Measurements from ENCODE around the gene LRRC37A2.
"Not testable (repeated sequence)": the region's sequence is repeated elsewhere in the genome, so short reads cannot be mapped to it uniquely, and the experiment has no call there.

LRRC37A2 gene

GRCh38 chr17:46512168-46512567, at the start of gene LRRC37A2:
TSS of gene LRRC37A2 (plus strand) at chr17:46512468. CDS start at chr17:46512713, 245 bp downstream.
- DNase-seq: not testable (repeated sequence)

DNA sequence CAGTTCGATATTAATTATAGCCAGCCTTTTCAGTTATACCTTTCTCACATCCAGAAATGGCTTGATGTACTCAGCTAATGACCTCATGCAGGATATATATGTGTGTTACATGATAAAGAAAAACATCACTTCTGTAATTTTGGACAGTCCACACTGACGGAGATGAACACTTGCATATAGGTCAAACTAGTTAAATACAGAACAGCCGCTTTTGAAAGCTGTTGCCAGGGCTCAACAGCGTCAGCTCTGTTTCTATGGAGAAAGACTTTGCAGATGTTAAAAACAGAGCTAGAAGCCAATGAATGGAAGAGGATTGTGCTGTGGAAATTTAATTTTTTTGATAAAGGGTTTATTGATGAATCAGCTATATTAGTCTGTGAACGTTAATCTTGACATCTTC, 44.6 kb upstream of the LRRC37A2 start:
- DNase-seq: not testable (repeated sequence)

- DNase-seq: not testable (repeated sequence)
These were observed 37.8 kb upstream of the LRRC37A2 start for GRCh38 chr17:46474489-46474888.

DNA sequence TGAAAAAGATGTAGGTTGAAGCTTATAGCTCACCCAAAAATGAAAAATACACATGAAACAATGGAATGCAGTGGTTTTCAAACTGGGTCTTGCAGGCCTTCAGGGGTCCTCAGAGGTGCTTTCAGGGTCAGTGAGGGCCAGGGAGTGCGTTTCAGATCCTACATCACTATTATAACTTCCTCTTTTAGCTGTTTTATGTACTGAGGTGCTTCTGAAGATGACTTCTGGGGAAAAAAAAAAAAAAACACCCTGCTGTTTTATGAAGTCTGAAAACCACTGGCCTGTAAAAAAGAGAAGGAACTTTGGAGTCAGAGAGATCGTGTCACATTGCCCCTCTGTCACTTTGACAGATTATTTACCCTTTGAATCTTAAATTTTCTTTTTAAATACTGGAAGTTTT, 36.7 kb upstream of the LRRC37A2 start:
- DNase-seq: not testable (repeated sequence)

GRCh38 chr17:46478823-46479222, 33.4 kb upstream of the LRRC37A2 start:
- not testable (repeated sequence) for DNase-seq

GRCh38 chr17:46481310-46481709, 31.0 kb upstream of the LRRC37A2 start:
- DNase-seq: not testable (repeated sequence)

DNA sequence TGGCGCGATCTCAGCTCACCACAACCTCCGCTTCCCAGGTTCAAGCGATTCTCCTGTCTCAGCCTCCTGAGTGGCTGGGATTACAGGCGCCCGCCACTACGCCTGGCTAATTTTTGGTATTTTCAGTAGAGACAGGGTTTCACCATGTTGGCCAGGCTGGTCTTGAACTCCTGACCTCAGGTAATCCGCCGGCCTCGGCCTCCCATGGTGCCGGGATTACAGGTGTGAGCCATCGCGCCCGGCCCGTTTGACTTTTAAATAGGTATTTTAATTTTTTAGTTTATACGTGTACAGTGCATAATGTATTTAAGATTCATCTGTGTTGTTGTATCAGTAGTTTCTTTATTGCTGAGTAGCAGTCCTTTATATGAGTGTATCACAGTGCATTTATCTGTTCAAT, 20.2 kb upstream of the LRRC37A2 start:
- not testable (repeated sequence) for DNase-seq

DNA sequence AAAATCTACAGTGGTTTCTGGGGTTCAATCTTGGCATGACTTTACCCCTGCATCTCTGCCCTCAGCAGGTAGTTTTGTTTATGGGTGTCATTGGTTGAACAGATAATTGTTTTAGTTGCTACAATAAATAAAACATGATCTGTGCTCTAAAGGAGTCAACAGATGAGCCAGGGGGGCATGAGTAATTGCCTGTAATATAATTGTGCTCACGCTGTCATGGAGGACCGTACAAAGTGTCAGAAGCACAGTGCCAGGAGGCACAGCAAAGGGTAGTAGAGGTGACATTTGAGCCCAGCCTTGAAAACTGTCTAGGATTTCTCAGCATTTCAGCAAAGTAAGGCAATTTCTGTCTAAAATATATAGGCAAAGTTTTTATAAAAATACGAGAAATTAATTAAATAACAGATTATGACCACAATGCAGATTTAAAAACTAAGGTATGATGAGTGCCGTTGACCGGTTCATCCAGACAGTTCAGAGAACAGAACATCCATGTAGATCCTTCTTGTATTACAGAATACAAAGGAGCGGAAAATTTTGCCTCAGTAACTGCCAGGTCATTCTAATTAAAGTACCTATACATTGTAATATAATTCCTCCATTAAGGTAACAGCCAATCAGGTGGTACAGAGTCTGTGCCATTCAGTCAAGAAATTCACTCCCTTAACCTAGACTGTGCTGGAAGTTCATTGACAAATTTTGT, 12.7 kb upstream of the LRRC37A2 start:
- not testable (repeated sequence) for DNase-seq

GRCh38 chr17:46505896-46506295, 6.4 kb upstream of the LRRC37A2 start:
- DNase-seq: not testable (repeated sequence)

GRCh38 chr17:46534716-46535115, 22.4 kb downstream of the LRRC37A2 start:
- not testable (repeated sequence) for DNase-seq

DNA sequence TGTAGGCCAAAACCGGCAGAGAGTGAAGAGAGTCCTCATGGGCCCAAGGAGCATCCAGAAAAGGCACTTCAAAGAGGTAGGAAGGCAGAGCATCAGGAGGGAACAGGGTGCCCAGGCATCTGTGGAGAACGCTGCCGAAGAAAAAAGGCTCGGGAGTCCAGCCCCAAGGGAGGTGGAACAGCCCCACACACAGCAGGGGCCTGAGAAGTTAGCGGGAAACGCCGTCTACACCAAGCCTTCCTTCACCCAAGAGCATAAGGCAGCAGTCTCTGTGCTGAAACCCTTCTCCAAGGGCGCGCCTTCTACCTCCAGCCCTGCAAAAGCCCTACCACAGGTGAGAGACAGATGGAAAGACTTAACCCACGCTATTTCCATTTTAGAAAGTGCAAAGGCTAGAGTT, 36.3 kb downstream of the LRRC37A2 start:
- DNase-seq: not testable (repeated sequence)

GRCh38 chr17:46559155-46559554, 46.9 kb downstream of the LRRC37A2 start:
- not testable (repeated sequence) for DNase-seq

DNA sequence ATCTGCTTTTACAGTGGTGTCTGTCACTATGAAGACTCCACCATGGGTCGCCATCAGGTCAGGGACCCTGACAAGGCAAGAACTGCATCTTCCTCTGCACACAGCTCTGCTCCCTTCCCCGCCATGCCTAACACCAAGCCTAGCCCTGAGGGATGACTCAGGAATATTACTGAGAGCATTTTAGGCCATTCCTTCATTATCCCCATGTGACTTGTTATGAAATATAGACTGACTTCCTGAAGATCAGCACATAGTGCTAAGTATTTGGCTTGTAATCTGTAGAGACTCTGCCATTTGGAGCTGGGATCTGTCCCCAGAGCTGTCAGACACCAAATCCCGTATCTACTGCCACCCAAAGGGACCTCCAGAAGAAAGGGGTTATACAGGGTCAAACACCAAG, 47.8 kb downstream of the LRRC37A2 start:
- not testable (repeated sequence) for DNase-seq

DNA sequence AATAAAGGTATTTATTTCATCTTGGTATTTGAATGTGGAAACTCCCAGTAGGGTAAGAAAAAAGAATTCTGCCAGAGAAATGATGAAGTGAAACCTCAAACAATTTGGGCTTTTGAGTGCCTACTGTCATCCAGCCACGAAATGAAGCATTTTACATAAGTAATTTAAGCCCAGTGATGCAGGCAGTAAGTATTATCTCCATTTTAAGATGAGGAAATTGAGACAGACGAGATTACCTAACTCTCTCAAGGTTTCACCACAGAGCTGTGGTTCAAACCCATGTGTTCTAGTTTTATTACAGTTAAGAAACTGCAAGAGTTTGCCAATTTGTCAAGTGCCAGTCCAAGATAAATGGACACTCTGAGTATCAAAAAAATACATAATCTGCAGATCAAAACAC, 54.0 kb downstream of the LRRC37A2 start:
- DNase-seq: not testable (repeated sequence)

DNA sequence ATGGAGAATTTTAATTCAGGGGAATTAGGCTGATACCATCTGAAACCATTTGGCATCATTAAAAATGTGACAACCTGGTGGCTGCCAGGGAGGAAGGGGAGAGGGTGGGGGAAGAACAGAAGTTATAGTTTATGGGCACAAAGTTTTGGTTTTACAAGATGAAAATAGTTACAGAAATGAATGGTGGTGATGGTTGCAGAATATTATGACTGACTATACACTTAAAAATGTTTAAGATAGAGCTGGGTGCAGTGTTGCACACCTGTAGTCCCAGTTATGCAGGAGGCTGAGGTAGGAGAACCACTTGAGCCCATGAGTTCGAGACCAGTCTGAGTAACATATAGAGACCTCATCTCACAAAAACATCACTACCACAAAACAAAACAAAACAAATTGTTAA, 54.7 kb downstream of the LRRC37A2 start:
- not testable (repeated sequence) for DNase-seq

DNA sequence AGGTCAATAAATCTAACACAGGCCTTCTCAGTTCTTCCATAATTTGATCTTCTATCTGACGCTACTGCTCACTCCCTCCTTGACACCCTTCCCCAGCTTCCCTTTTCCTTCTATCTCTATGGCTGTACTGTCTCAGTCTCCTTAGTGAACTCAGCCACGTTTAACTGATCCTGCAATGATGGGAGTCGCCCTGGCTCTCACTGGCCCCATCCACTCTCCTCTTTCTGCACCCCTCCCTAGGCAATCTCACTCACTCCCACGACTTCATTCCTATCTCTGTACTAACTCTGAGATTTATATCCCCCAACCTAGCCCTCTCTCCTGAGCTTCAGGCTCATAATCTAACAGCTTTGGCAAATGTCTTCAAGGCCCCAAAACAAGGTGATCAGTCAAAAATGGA, 59.5 kb downstream of the LRRC37A2 start:
- DNase-seq: not testable (repeated sequence)

DNA sequence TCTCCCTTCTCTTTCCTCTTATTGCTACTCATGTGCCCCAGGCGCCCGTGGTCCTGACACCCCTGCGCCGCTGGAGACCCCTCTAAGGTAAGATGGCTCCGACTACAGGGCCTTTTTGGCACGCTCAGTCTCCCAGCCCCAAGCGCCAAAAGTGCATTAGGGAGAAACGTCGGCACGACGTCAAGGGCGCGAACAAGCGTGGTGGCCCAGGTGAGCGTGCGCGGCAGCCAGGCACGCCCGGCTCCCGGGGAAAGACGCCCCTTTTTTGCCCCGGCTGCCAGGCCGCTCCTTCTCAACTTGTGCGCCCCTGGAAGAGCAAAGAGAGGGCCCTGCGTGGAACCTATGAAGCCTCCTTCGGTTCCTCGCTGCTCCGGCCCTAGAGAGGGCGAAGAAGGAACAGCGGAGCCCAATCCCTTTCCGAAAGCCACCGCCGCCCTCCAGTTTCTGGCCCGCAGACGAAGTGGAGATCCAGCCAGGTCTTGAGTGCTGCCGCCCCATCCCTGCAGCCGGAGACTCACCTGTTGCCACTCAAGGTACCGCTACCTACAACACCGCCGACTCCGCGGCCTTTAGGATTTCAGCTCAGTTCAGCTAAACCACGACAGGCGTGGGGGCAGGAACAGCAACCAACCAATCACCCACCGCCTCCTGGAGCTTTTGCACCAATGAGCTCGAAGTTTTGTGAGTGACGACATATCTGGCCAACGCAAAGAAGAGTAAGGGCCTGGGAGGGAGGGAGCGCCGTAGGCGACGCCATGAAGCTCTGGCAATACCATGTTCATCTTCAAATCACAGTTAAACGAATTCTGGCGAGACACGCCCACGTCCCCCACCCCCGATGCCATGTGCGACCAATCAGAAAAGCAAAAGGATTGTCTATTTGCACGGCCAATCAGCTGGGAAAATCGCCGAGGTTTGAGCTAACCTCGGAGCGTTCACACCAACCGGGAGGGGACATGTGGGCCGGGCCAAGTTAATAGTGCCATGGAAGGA, 67.1 kb downstream of the LRRC37A2 start, which contains the start of gene ARL17A:
TSS of gene ARL17A (minus strand) at position 609 of the 993 bp plus-strand sequence. CDS start 3,369 bp downstream, outside the sequence.
- not testable (repeated sequence) for DNase-seq

GRCh38 chr17:46580082-46580481, 67.8 kb downstream of the LRRC37A2 start:
- not testable (repeated sequence) for DNase-seq

GRCh38 chr17:46585444-46585843, 73.2 kb downstream of the LRRC37A2 start:
- not testable (repeated sequence) for DNase-seq

DNA sequence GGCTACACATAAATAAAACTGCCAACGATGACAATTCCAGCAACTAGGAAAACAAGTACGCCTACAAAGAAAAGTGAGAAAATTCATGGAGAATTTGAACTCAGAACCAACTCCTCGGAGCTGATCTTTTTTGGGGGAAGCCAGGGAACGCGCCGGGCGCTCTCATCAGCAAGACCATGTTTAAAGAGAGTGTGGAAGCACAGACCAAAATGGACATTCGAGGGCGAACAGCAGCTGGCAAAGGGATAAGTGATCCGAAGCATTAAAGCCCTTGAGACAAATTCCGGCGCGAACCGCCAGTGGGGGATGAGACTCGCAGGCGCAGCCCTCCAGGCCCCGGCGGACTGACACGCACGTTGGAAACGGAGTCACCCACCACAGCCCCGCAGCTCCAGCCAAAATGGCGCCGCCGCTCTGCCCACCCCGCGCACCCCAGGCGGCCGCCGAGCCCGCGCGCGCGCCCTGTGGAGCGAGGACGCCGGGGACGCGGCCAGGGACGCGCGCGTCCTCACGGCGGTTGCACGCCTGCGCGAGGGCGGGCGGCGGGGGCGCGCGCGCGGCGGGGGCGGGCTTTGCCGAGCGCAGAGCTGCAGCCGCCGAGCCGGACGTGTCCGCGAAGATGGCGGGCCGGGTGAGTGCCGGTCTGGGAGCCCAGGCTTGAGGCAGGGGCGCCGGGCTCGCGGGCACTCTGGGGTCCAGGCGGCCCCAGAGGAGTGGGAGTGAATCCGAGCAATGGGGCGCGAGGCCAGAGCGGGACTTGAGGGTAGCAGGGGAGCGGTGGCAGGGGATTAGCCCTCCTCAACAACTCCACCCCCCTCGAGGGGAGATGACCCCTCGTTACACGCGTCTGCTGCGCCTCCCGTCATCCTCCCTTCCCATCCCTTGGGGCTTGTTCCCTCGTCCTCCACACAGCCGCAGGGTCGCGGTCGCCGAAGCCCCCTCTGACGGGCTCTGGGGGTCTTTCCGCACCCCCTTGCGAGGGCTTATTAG, 78.2 kb downstream of the LRRC37A2 start, which contains the start of gene NSF:
TSS of gene NSF (plus strand) at position 513 of the 990 bp plus-strand sequence. CDS start at position 620, 107 bp downstream.
- DNase-seq: not testable (repeated sequence)

- DNase-seq: not testable (repeated sequence)
These were observed 79.1 kb downstream of the LRRC37A2 start for GRCh38 chr17:46591332-46591731.

Measured in stimulated activated naive CD4-positive, alpha-beta T cell (primary cell).